Duodenal mucosa (tissue), 2 donors: ENCODE measurements around the gene FOXE3.

Source experiments
- H3K27ac ChIP-seq: one replicate; pipeline ENCODE4 v1.7.0; 2013; ENCODE audit warnings: low read depth, low read length
- H3K27me3 ChIP-seq, 2 donors: one replicate each; pipeline ENCODE4 v1.7.0; 2013; ENCODE audit warnings: low read length in 2 of 2, control low read depth in 1 of 2; ENCODE audit not compliant: insufficient read depth in 2 of 2, control insufficient read depth in 1 of 2
- H3K36me3 ChIP-seq, 2 donors: one replicate each; pipeline ENCODE4 v1.7.0; 2013; ENCODE audit warnings: low read length in 2 of 2, control low read depth in 1 of 2; ENCODE audit not compliant: insufficient read depth in 2 of 2, control insufficient read depth in 1 of 2
- H3K4me1 ChIP-seq, 2 donors: one replicate each; pipeline ENCODE4 v1.7.0; 2013; ENCODE audit warnings: low read length in 2 of 2, control low read depth in 1 of 2; ENCODE audit not compliant: insufficient read depth in 2 of 2, control insufficient read depth in 1 of 2
- H3K4me3 ChIP-seq, 2 donors: one replicate each; pipeline ENCODE4 v1.7.0; 2013; ENCODE audit warnings: low read length in 2 of 2, low read depth in 1 of 2
- H3K9ac ChIP-seq, 2 donors: one replicate each; pipeline ENCODE4 v1.7.0; 2013; ENCODE audit warnings: low read length in 2 of 2, low read depth in 1 of 2
- H3K9me3 ChIP-seq, 2 donors: one replicate each; pipeline ENCODE4 v1.7.0; 2013; ENCODE audit warnings: low read length in 2 of 2, control low read depth in 1 of 2; ENCODE audit not compliant: control insufficient read depth in 1 of 2

Gene FOXE3

DNA sequence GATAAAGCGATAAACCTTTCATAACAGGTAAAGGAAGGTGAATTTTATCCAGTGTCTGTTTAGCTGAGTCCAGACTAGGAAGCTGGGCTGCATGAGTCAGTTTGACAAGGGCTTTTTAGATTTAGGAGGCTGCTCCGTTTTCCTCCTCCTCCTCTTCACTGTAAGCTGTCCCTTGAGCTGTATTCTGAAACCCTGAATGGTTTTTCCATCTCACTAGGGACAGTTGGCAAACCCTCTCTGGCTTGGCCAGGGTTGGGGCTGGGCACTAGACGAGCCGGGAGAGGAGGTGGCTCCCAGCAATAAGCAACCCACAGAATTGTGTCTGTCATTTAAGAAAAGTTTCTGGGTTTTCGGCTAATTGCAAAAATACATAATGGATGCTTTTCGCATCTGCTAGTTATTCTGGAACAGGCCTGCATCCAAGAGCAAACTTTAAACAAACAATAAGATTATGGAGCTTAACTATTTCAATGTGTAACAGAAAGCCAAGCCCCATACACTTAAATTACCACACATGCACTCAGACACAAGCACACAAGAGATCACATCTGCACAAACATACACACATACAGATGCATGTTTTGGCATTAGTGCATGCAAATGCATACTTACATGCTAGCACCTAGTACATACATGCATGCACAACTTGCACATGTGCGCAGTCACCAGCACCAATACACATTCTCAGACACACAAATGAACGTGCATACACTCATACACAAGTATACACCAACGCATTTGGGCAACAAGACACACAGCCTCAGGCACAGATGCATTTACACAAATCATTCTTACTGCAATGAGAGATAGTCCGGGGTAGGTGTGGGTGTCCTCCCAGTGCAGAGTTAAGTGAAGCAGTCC lies 27.8 kb upstream of the FOXE3 start:
- no peak overlapping the region for H3K9ac ChIP-seq
- no peak overlapping the region for H3K27ac ChIP-seq
- peaks cover 6 to 18% of the 10 kb centered on the region in 2 donors for H3K4me1 ChIP-seq
- peaks cover 0 to 3% of the 10 kb centered on the region in 2 donors for H3K27me3 ChIP-seq
- no peak overlapping the region for H3K4me3 ChIP-seq
- no peaks in the 10 kb centered on the region for H3K9me3 ChIP-seq
- no peaks in the 10 kb centered on the region for H3K36me3 ChIP-seq

GRCh38 chr1:47388891-47389238 lies 27.2 kb upstream of the FOXE3 start:
- Histone ChIP-seq H3K27ac (no peak overlapping the region), H3K4me3 (no peak overlapping the region), H3K36me3 (no peaks in the 10 kb centered on the region), H3K27me3 (peaks cover 0 to 3% of the 10 kb centered on the region in 2 donors), H3K4me1 (peaks cover 6 to 18% of the 10 kb centered on the region in 2 donors), H3K9ac (no peak overlapping the region), H3K9me3 (no peaks in the 10 kb centered on the region)

- Histone ChIP-seq H3K4me3 (no peak overlapping the region), H3K9me3 (no peaks in the 10 kb centered on the region), H3K27ac (no peak overlapping the region), H3K36me3 (no peaks in the 10 kb centered on the region), H3K9ac (no peak overlapping the region), H3K4me1 (peaks cover 6 to 18% of the 10 kb centered on the region in 2 donors), H3K27me3 (peaks cover 0 to 3% of the 10 kb centered on the region in 2 donors)
Observed at GRCh38 chr1:47389731-47390130, 26.4 kb upstream of the FOXE3 start.

DNA sequence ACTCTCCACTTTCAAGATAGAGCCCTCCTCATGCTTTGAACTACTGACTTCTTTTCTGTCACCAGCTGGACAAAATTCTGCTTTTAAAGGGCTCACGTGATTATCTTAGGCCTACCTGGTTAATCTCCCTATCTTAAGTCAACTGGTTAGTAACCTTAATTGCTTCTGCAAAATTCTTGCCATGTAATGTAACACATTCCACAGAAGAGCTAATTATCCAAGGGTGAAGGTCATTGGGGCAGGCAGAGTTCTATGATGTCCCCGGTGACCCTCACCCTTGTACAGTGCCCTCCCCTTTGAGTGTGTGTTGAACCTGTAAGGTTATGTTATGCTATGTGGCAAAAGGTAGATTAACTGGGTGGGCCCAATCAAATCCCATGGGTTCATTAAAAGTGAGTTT lies 25.2 kb upstream of the FOXE3 start:
- H3K27me3 ChIP-seq, result peaks cover 3 to 5% of the 10 kb centered on the region in 2 donors
- peaks cover 6 to 18% of the 10 kb centered on the region in 2 donors for H3K4me1 ChIP-seq
- H3K9me3 ChIP-seq, result no peaks in the 10 kb centered on the region
- H3K9ac ChIP-seq, result no peak overlapping the region
- H3K36me3 ChIP-seq, result no peaks in the 10 kb centered on the region
- no peak overlapping the region for H3K4me3 ChIP-seq
- no peak overlapping the region for H3K27ac ChIP-seq

DNA sequence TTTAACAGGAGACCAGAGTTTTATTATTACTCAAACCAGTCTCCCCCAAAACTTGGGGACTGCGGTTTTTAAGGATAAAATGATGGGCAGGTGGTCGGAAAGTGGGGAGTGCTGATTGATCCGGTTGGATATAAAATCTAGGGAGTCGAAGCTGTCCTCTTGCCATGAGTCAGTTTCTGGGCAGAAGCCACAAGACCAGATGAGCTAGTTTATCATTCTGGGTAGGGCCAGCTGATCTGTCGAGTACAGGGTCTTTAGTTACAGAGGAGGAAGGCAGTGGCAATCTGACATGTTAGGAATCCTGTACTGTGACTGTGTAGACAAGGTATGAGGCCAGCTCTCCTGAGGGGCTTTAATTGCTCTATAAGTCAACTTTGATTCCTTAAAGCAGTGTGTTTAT lies 22.9 kb upstream of the FOXE3 start:
- Histone ChIP-seq H3K4me1 (peaks cover 6 to 18% of the 10 kb centered on the region in 2 donors), H3K36me3 (no peaks in the 10 kb centered on the region), H3K9me3 (no peaks in the 10 kb centered on the region), H3K27me3 (peaks cover 5% of the 10 kb centered on the region in 2 donors), H3K4me3 (no peak overlapping the region), H3K9ac (no peak overlapping the region), H3K27ac (no peak overlapping the region)

DNA sequence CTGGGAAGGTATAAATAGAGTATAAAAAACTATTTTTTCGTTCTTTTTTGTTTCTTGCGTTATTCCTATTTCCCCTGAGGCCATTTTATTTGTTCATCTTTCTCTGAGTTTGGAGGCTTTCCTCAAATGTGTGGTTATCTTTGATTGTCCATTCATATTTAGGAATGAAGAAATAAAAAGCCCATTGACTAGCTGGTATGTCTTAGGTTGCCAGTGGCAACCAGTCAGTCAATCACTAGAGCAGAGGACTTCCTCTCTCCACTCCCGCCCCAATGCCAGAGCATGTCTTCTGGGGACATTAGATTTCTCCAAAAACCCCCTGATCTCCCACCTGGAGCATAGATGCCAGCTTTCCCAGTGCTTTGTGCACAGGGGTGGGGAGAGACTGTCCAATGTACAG lies 20.7 kb upstream of the FOXE3 start:
- Histone ChIP-seq H3K27ac (no peak overlapping the region), H3K4me3 (no peak overlapping the region), H3K4me1 (peaks cover 5 to 6% of the 10 kb centered on the region in 2 donors), H3K9ac (no peak overlapping the region), H3K9me3 (no peaks in the 10 kb centered on the region), H3K36me3 (no peaks in the 10 kb centered on the region), H3K27me3 (peaks cover 5% of the 10 kb centered on the region in 2 donors)

DNA sequence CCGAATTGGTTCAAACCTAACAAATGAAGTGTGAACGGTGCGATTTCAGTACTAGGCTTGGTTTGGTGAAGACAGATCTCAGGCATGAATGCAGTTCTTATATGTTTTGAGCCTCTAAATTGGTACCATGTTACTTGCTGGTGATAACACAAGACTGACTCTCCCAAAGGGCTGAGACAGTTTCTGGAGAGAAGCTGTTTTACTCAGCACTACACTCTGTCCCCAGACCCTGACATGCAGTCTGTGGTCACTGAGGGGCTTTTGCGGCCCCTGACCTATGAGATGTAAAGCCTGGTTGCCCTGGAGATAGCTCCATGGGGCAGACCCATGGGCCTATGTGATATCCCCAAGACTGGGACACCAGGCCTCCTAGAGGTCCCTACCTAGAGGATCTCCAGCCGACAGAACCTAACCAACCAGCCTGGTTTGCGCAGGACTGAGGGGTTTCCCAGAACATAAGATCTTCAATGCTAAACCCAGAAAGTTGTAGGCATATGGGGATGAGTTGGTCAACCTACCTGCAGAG lies 19.4 kb upstream of the FOXE3 start:
- Histone ChIP-seq H3K36me3 (no peaks in the 10 kb centered on the region), H3K9me3 (no peaks in the 10 kb centered on the region), H3K4me1 (peaks cover 5 to 7% of the 10 kb centered on the region in 2 donors), H3K27ac (no peak overlapping the region), H3K9ac (no peak overlapping the region), H3K4me3 (no peak overlapping the region), H3K27me3 (peaks cover 3 to 5% of the 10 kb centered on the region in 2 donors)

- no peak overlapping the region for H3K4me3 ChIP-seq
- H3K27me3 ChIP-seq, result peaks cover 3 to 5% of the 10 kb centered on the region in 2 donors
- no peak overlapping the region for H3K9ac ChIP-seq
- H3K36me3 ChIP-seq, result no peaks in the 10 kb centered on the region
- H3K4me1 ChIP-seq, result peaks cover 8 to 11% of the 10 kb centered on the region in 2 donors
- no peak overlapping the region for H3K27ac ChIP-seq
- no peaks in the 10 kb centered on the region for H3K9me3 ChIP-seq
Observed at GRCh38 chr1:47399138-47399845, 16.8 kb upstream of the FOXE3 start.

- Histone ChIP-seq H3K9ac (no peak overlapping the region), H3K36me3 (no peaks in the 10 kb centered on the region), H3K27ac (no peak overlapping the region), H3K4me1 (peaks cover 8 to 11% of the 10 kb centered on the region in 2 donors), H3K27me3 (peaks cover 3 to 5% of the 10 kb centered on the region in 2 donors), H3K9me3 (no peaks in the 10 kb centered on the region), H3K4me3 (no peak overlapping the region)
Observed at GRCh38 chr1:47399846-47400155, 16.3 kb upstream of the FOXE3 start.

DNA sequence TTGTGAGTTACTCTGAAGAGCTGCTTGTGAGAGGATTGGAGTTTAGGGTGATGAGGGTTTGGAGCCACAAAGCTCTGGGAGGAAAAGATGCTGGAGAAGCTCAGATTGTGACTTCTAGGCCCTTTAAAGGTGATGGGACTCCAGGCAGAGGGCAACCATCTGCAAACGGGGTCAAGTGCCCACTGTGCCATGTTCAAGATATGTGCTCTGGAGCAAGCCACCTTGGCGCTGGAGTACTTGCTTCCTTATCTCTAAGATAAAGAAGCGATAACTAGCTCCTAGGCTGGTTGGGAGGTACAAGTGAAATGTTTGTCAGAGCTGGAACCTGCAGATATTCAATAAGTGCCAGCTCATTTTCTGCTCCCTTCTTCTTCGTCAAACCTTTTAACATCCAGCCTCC lies 14.3 kb upstream of the FOXE3 start:
- Histone ChIP-seq H3K36me3 (no peaks in the 10 kb centered on the region), H3K9me3 (no peaks in the 10 kb centered on the region), H3K9ac (no peak overlapping the region), H3K27me3 (peaks cover 3% of the 10 kb centered on the region in 2 donors), H3K27ac (no peak overlapping the region), H3K4me3 (no peak overlapping the region), H3K4me1 (peaks cover 8 to 11% of the 10 kb centered on the region in 2 donors)
